Stomach (tissue), 9 donors: ENCODE results near the gene SMAD6. TPM values are rescaled to one million over a fixed set of nuclear protein-coding genes. Genes with fewer than 3 reads are reported as not detected.

Experiments used
- DNase-seq, 2 donors: peaks; one replicate each; pipeline versions ENCODE4 v3.0.0 to v3.0.0-alpha.2; 2013 to 2019
- H3K27ac ChIP-seq, 5 donors: fragments of 200-600 bp in 4 of 5; sonication (generic) in 4 of 5; one replicate each; pipeline ENCODE4 v1.5.1; 2013 to 2019; ENCODE audit warnings: mild to moderate bottlenecking in 1 of 5, moderate library complexity in 1 of 5
- H3K27me3 ChIP-seq, 3 donors: fragments of 200-600 bp; sonication (generic); one replicate each; pipeline ENCODE4 v1.5.1; 2017 to 2019; ENCODE audit warnings: mixed run types in 1 of 3
- H3K36me3 ChIP-seq, 4 donors: fragments of 200-600 bp; sonication (generic); 1 replicate in 3 of 4; 2 replicates in 1 of 4; pipeline ENCODE4 v1.5.1; 2016 to 2019
- H3K4me1 ChIP-seq, 4 donors: fragments of 200-600 bp; sonication (generic); one replicate each; pipeline ENCODE4 v1.5.1; 2016 to 2019
- H3K4me3 ChIP-seq, 4 donors: fragments of 200-600 bp; sonication (generic) in 3 of 4; one replicate each; pipeline ENCODE4 v1.5.1; 2016 to 2019; ENCODE audit warnings: mild to moderate bottlenecking in 1 of 4
- H3K9me3 ChIP-seq, 4 donors: fragments of 200-600 bp; sonication (generic); one replicate each; pipeline ENCODE4 v1.5.1; 2016 to 2019
- EP300 ChIP-seq: sonication (generic); formaldehyde crosslinking; IDR thresholded peaks from one replicate; pipeline ENCODE4 v1.6.1; 2017; ENCODE audit warnings: antibody characterized with exemption
- POLR2A ChIP-seq, 4 donors: fragments of 450-650 bp; IDR thresholded peaks; one replicate each; pipeline ENCODE4 v1.6.1; 2016; ENCODE audit warnings: antibody characterized with exemption in 4 of 4, control low read depth in 2 of 4, mild to moderate bottlenecking in 1 of 4, moderate library complexity in 1 of 4
- POLR2AphosphoS5 ChIP-seq, 3 donors: sonication (generic); formaldehyde crosslinking; IDR thresholded peaks; one replicate each; pipeline ENCODE4 v1.6.1; 2016; ENCODE audit warnings: antibody characterized with exemption in 3 of 3
- WGBS, 5 donors: extraction: QIAGEN DNeasy Blood & Tissue Kit in 3 of 5; methylation state at CpG; one replicate each; pipeline versions ENCODE4 v1.1.5 to v1.1.7; 2013 to 2018; 5-methylcytosine and 5-hydroxymethylcytosine counted together
- intact Hi-C: fragments of 100-400 bp; cut with DNase I; formaldehyde crosslinking; loops from one replicate; pipeline ENCODE4 v1.15.1; 2023; ENCODE audit warnings: low total_unique reads
- polyA plus RNA-seq, 3 donors: library from polyadenylated mRNA; stranded (reverse); fragments of 200-250 nt; gene quantifications; one replicate each; pipeline ENCODE4 v1.2.3, GENCODE V29; 2013
- total RNA-seq, 5 donors: library from RNA; depleted of rRNA; stranded (reverse); fragments of >200 nt; gene quantifications; one replicate each; pipeline versions ENCODE4 v1.1.0 to v1.2.3, GENCODE V29; 2014 to 2016
- TF ChIP-seq, protein P1 (sequence below), 7 experiments: fragments of 450-650 bp in 4 of 7; fragments of 200-600 bp in 3 of 7; sonication (generic) in 3 of 7; IDR thresholded peaks; one replicate each; pipeline ENCODE4 v1.5.1; 2016 to 2019; ENCODE audit warnings: antibody characterized with exemption in 7 of 7, control low read depth in 2 of 7, mild to moderate bottlenecking in 1 of 7
- donor health status: healthy with polysubstance abuse.
- donor health status: Bipolar disorder and iron deficiency.
- donor health status: healthy.

Gene SMAD6
- total and polyA plus RNA-seq, 8 donors: 4.0 to 112 (median 28.3) TPM

DNA sequence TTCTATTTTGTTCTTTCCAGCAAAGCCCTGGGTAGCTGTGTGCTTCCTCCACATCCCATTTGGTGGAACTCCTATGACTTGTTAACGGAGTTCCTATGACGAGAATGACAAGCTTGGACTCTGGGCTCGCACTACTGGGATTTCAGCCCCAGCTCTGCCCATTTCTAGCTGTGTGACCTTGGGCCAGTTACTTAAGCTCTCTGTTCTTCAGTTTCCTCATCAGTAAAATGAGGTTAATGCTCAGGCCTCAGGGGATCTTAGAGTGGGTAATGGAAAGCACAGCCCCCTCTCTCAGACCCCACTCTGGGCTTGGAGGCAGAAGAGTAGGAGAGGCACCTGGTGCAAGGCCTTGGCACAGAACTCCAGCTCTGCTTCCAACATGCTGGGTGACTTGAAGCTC, 123.1 kb downstream of the SMAD6 start:
- no peak overlapping the region for H3K4me3 ChIP-seq
- H3K27ac ChIP-seq: no peak overlapping the region
- WGBS, 5 donors: 92 to 98% (median 95%) methylated on average over 3 of the region's 3 CpGs
- H3K9me3 ChIP-seq: no peaks in the 10 kb centered on the region
- H3K36me3 ChIP-seq: no peaks in the 10 kb centered on the region
- no peaks in the 10 kb centered on the region for H3K27me3 ChIP-seq
- TF ChIP-seq, protein P1, sequence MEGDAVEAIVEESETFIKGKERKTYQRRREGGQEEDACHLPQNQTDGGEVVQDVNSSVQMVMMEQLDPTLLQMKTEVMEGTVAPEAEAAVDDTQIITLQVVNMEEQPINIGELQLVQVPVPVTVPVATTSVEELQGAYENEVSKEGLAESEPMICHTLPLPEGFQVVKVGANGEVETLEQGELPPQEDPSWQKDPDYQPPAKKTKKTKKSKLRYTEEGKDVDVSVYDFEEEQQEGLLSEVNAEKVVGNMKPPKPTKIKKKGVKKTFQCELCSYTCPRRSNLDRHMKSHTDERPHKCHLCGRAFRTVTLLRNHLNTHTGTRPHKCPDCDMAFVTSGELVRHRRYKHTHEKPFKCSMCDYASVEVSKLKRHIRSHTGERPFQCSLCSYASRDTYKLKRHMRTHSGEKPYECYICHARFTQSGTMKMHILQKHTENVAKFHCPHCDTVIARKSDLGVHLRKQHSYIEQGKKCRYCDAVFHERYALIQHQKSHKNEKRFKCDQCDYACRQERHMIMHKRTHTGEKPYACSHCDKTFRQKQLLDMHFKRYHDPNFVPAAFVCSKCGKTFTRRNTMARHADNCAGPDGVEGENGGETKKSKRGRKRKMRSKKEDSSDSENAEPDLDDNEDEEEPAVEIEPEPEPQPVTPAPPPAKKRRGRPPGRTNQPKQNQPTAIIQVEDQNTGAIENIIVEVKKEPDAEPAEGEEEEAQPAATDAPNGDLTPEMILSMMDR (IDR thresholded peaks at IDR 0.05): no peak
- TF ChIP-seq POLR2AphosphoS5 (IDR thresholded peaks at IDR 0.05) (no peak), POLR2A (IDR thresholded peaks at IDR 0.05) (no peak), EP300 (no peak)
- no peak for DNase-seq
- intact Hi-C loops: no loop called here
- H3K4me1 ChIP-seq: no peaks in the 10 kb centered on the region

DNA sequence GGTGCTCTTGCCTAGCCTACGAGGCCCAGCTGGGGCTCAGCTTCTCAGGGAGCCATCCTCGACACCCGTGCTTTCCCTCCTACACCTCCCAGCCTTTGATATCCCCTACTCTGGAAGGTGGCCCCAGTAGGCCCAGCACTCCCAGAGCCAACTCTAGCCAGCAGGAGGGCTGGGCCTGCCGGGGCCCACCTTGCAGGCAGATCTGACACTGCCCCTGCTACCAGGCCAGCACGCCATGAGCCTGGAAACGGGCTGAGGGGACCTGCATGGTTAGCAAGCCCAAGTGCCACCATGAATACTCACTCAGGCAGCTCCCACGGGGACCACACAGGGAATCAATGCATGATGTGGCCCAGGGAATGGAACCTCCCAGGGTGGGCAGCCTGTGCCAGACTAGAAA, 123.7 kb downstream of the SMAD6 start:
- H3K36me3 ChIP-seq: no peaks in the 10 kb centered on the region
- no peaks in the 10 kb centered on the region for H3K9me3 ChIP-seq
- intact Hi-C loops: no loop called here
- no peaks in the 10 kb centered on the region for H3K27me3 ChIP-seq
- no peak overlapping the region for H3K27ac ChIP-seq
- no peak overlapping the region for H3K4me3 ChIP-seq
- WGBS, 5 donors: 90 to 93% (median 91%) methylated on average over 6 to 7 of the region's 7 CpGs
- DNase-seq: no peak
- no peaks in the 10 kb centered on the region for H3K4me1 ChIP-seq
- TF ChIP-seq, protein P1 (IDR thresholded peaks at IDR 0.05): no peak
- TF ChIP-seq POLR2A (IDR thresholded peaks at IDR 0.05): no peak
- TF ChIP-seq POLR2AphosphoS5 (IDR thresholded peaks at IDR 0.05): no peak
- no peak for TF ChIP-seq EP300

DNA sequence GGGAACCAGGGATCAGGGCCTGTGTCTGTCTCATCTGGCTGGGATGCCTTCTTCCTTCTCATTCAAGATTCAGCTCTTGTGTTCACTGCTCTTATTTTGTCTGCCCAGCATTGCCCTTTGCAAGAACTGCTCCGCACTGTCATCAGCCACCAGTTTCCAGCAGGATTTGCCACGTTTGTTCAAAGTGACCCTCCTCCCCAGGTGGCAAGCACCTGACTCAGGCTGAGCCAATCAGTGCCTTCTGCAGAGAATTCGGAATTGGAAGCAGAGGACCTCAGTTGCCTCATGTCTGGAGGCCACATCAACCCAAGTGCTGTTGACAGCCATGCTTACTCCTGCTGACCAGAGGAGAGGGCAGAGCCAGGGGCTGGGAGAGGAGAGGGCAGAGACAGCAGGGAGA, 124.5 kb downstream of the SMAD6 start:
- no peaks in the 10 kb centered on the region for H3K36me3 ChIP-seq
- no peaks in the 10 kb centered on the region for H3K4me1 ChIP-seq
- WGBS, 5 donors: 78 to 87% (median 82%) methylated on average over 3 of the region's 3 CpGs
- no peak for TF ChIP-seq POLR2A (IDR thresholded peaks at IDR 0.05)
- no peak for TF ChIP-seq EP300
- TF ChIP-seq, protein P1 (IDR thresholded peaks at IDR 0.05): no peak
- TF ChIP-seq POLR2AphosphoS5 (IDR thresholded peaks at IDR 0.05): no peak
- no peak overlapping the region for H3K4me3 ChIP-seq
- H3K27me3 ChIP-seq: no peaks in the 10 kb centered on the region
- H3K9me3 ChIP-seq: no peaks in the 10 kb centered on the region
- intact Hi-C loops: no loop called here
- no peak for DNase-seq
- H3K27ac ChIP-seq: no peak overlapping the region

DNA sequence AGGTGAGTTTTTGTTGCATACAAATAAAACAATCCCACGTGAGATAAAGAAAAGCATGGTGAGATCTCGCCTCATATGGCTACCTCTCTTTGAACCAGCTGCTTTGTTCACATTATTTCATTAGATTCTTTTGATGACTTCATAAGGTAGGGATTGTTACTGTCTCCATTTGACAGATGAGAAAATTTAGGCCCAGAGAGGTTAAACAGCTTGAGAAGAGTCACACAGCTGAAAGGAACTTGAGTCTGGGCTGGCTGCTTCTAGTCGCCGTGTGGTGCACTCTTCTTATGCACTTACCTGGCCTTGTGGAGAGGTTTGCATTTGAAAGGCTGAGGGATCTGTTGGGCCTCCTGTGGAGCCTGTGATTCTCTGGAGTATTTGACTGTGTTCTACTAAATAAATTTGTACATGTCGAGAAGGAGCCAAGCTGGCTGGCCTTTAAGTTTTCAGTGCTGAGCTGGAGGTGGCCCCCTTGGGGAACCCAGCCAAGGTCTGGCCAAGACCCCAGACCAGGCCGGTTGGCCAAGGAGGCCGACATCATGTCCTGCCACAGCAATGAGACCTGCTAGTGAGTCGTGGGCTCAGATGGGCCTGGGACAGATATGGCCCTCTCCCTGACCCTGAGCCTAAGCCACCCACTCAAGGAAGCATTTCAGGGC, 125.1 kb downstream of the SMAD6 start:
- TF ChIP-seq, protein P1 (IDR thresholded peaks at IDR 0.05): no peak
- TF ChIP-seq POLR2AphosphoS5 (IDR thresholded peaks at IDR 0.05) (no peak), POLR2A (IDR thresholded peaks at IDR 0.05) (no peak), EP300 (no peak)
- 87 to 89% (median 88%) methylated on average over 7 to 8 of the region's 8 CpGs for WGBS, 5 donors
- H3K27me3 ChIP-seq: no peaks in the 10 kb centered on the region
- no peak for DNase-seq
- no peaks in the 10 kb centered on the region for H3K36me3 ChIP-seq
- no peak overlapping the region for H3K27ac ChIP-seq
- H3K9me3 ChIP-seq: no peaks in the 10 kb centered on the region
- intact Hi-C loops: no loop called here
- H3K4me3 ChIP-seq: no peak overlapping the region
- no peaks in the 10 kb centered on the region for H3K4me1 ChIP-seq
